CMK (cell line): ENCODE data around the gene APOM.
A peak's percentile ranks its signal among the peaks of the same experiment; 100 is the strongest.

Experiments used
- DNase-seq: peaks from one replicate; pipeline ENCODE4 v3.0.0-alpha.2; 2010; ENCODE audit warnings: low read depth

Gene APOM

DNA sequence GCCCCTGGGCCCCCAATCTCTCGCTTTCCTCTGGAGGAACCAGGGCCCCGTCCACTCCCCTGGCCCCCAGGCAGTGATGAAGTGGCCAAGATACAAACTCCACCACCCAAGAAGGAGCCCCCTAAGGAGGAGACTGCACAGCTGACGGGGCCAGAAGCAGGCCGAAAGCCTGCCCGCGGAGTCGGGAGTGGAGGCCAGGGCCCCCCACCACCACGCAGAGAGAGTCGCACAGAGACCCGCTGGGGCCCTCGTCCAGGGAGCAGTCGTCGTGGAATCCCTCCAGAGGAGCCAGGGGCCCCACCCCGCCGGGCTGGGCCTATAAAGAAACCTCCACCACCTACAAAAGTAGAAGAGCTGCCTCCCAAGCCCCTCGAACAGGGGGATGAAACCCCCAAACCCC, 24.5 kb upstream of the APOM start:
- DNase-seq, result no peak

DNA sequence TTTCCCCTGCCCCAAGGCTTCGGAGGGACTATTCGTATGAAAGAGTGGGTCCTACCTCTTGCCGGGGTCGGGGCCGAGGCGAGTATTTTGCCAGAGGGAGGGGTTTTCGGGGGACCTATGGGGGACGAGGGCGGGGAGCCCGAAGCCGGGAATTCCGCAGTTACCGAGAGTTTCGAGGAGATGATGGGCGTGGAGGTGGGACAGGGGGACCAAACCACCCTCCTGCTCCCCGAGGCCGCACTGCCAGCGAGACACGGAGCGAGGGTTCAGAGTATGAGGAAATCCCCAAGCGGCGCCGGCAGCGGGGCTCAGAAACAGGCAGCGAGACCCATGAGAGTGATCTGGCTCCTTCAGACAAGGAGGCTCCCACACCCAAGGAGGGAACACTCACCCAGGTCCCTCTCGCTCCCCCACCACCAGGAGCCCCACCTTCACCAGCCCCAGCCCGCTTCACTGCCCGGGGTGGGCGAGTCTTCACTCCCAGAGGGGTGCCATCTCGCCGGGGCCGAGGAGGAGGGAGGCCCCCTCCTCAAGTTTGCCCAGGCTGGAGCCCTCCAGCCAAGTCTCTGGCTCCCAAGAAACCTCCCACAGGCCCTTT, 23.9 kb upstream of the APOM start:
- no peak for DNase-seq

DNA sequence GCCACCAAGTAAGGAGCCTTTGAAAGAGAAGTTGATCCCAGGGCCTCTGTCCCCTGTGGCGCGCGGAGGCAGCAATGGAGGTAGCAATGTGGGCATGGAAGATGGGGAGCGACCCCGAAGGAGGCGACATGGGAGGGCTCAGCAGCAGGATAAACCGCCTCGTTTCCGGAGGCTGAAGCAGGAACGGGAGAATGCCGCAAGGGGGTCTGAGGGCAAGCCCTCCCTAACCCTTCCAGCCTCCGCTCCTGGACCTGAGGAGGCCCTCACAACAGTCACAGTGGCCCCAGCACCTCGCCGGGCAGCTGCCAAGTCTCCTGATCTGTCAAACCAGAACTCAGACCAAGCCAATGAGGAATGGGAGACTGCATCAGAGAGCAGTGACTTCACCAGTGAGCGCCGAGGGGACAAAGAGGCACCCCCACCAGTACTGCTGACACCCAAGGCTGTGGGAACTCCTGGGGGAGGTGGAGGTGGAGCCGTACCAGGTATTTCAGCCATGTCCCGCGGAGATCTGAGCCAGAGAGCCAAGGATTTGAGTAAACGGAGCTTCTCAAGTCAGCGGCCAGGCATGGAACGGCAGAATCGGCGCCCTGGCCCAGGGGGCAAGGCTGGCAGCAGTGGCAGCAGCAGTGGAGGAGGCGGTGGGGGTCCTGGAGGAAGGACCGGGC, 23.3 kb upstream of the APOM start:
- no peak for DNase-seq

DNA sequence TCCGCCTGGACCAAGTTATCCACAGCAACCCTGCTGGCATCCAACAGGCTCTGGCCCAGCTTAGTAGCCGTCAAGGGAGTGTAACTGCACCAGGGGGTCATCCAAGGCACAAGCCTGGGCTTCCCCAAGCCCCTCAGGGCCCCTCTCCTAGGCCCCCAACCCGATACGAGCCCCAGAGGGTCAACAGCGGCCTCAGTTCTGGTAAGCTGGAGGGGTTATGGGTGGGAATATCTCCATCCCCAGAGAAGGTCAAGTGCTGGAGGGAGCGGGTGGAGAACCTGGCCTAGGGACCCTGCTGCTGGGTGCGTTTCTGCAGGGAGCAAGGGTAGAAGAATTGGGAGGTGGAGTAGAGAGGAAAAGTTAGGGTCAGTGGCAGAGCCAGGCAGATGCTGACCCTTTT, 22.2 kb upstream of the APOM start:
- no peak for DNase-seq

DNA sequence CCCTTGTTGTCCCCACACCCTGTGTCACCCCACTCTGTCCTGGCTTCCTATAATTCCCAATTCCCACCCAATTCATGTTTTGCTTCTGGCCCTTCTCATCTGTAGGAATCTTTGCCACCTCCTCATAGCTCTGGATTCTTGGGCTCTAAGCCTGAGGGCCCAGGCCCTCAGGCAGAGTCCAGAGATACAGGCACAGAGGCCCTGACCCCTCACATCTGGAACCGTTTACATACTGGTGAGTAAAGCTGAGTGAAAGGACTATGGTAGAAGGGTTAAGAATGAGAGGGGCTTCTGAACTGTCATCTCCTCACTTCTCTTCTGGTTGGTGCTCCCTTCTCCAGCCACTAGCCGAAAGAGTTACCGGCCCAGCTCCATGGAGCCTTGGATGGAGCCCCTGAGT, 21.6 kb upstream of the APOM start:
- DNase-seq, result no peak

DNA sequence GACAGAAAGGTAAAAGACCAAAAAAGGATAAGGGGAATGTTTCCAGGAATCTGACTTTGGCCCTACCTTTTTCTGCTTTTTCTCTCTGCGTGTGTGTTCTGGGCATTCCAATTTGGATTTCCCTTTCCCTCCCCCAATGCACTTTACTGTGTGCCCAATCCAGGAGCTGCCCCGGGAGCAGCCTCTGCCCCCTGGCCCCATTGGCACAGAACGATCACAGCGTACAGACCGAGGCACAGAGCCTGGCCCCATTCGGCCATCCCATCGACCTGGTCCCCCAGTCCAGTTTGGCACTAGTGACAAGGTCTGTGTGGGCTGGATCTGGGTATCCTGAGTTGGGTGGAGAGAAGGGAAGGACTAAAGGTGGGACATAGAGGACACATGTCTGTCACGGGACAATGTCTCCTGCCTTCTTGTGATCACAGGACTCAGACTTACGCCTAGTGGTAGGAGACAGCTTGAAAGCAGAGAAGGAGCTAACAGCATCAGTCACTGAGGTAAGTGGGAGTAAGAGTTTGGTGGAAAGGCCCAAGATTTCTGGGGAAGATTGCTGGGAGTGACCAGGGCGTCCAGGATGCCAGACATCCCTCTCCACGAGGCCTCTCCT, 20.6 kb upstream of the APOM start:
- no peak for DNase-seq

DNA sequence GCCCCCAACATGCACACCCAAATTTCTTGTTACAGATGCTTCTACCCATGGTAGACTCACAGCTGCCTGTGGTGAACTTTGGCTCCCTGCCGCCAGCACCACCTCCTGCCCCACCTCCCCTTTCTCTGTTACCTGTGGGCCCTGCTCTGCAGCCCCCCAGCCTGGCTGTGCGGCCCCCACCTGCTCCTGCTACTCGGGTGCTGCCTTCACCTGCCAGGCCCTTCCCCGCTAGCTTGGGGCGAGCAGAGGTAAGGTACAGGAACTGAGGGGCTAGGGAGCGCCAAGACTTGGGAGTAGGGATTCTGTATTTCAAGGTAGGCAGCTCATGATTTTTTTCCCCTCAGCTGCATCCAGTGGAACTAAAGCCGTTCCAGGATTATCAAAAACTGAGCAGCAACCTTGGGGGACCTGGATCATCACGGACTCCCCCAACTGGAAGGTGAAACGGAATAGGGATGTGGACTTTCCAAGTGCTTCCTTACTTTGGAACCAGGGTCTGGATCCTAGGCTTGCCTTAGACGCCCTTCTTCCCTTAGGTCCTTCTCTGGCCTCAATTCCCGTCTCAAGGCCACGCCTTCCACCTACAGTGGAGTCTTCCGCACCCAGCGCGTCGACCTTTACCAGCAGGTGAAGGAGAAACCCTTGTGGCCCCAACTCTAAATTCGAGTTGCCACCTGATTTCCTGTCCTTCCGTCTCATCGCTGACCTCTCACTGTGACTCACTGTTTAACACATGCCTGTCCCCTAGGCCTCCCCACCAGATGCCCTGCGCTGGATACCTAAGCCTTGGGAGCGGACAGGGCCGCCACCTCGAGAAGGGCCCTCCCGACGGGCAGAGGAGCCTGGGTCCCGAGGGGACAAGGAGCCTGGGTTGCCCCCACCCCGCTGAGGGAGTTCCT, 18.7 kb upstream of the APOM start:
- no peak for DNase-seq

DNA sequence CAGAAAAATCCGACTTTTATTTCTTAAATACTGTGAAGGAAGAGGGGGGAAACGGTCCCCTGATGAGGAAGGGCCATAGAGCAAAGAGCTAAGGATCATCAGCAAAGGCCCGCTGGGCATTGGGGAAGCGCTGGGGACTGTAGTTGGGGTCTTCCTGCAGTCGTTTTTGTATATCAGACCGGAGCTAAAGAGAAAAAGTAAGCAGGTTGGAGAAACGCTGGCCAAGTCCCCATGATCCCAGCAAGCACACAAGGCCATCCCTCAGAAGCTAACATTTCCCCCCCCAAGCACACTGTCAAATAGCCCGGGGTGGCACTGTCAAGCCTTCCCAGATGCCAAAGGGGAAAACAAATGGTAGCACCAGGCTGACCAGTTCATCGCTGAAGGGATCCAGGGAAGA, 16.7 kb upstream of the APOM start:
- no peak for DNase-seq

DNA sequence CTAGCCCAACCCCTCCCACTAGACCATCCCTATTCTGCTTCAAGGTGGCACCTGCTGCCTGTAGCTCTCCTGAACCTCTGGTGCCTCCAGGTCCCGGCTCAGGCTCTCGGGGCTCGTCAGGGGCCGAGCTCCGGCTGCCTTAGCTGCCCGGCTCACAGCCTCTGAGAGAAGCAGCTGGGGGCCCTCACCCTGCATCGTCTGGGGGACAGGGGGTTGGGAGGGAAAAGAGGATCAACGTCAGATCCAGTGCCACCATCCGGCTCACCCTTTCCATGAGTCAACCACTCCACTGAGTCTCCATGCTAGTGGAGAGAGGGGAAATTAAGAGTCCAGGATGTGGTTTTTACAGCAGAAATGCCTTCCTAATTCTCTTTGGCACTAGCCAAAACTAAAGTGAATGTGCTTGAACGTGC, 16.2 kb upstream of the APOM start:
- no peak for DNase-seq

DNA sequence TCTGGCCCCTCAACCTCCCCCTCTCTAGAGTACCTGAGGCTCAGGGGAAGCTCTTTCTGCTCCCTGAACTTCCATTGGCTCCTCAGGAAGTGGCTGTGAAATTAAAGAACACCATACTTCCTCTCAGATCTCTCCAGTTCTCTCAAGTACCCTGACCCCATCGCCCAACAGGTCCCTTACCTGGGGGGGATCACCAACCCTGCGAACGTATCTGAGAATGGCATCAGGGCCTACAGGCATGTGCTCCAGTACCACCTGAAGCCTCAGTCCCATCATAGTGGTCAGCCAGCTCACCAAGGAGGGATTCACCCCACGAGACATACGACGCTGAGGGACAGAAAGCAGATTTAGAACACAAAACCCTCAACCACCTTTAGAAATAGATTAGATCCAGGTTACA, 15.1 kb upstream of the APOM start:
- DNase-seq, result no peak

DNA sequence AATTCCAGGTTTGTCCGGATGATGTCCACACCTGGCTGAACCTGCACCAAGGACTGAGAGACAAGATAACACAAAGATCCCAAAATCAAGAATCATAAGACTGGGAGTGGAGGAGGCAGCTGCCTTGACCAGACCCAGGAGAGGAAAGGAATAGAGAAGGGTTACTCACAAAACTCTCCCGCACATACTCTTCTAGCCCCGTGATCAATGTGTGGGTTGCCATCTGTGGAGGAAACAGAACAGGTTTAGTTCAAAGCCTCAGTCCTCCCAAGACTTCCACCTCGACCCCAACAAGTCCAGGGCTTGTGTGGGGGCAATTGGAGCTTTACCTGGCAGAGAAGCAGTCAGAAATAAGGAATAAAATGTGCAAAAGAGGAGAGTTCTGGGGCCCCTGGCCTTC, 14.3 kb upstream of the APOM start:
- DNase-seq, result no peak

DNA sequence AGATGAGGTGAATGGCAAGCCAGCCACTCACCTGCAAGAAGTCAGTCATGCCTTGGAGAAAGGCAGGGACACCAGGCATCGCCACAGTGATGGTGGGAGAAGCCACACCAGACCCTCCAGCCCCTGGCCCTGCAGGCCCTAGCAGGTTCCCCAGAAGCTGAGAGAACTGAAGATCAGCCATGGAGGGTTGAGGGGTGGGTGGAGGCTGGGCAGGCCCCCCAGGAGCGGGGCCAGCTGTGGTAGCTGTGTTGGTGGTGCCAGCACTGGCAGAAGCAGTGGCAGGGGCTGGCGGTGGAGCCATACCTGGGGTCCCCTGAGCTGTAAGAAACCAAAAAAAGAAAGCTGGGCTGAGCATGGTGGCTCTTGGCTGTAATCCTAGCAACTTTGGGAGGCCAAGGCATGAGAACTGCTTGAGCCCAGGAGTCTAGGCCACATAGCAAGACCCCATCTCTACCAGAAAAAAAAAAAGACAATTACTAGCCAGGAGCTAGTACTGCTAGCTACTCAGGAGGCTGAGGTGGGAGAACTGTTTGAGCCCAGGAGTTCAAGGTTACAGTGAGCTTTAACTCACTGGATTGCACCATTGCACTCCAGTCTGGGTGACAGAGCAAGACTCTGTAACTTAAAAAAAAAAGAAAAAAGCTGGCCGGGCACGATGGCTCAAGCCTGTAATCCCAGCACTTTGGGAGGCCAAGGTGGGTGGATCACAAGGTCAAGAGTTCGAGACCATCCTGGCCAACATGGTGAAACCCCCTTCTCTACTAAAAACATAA, 12.7 kb upstream of the APOM start:
- no peak for DNase-seq

DNA sequence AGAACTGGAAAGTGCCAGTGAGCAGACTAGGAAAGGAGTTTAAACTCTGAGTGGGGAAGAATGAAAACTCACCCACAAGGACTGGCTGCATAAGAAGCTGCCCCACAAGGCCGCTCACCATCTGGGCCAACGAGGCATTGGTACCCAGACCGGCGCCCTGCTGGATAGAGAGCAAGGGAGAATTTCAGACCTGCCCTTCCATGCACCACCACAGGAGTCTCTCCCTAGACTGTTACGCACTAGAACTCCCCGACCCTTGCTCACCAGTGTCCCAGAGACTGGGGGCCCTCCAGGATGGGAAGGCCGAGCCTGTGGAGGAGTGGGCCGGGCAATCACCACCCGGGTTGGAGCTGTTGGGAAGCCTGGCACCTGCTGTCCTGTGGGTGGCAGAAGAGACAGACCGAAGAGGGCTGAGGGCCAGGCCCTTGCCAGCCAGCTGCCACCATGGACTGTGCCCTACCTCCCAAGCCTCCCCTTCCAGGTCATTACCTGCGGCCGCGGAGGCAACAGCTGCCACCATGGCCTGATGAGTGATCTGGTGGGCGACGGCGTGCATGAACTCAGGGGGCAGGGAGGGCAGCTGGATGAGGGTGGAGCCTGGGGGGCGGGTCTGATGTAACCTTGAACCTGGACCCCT, 11.8 kb upstream of the APOM start:
- no peak for DNase-seq

DNA sequence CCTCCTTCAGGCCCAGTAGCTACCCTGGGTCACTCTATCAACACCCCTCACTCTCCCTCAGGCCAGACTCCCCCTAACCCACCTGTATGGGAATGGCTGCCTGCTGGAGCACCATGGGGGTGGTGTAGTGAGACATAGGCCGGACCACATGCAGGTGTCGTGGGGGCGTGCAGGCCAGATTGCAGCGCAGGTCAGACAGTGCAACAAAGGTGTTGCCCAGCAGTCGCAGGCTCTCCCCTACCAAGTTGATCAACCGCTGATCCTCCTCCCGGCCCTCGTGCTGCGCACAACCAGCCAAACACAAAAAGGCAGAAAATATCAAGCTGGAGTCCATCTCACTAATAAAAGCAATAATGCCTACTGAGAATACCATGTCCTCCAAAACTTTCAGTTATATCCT, 10.4 kb upstream of the APOM start:
- no peak for DNase-seq

DNA sequence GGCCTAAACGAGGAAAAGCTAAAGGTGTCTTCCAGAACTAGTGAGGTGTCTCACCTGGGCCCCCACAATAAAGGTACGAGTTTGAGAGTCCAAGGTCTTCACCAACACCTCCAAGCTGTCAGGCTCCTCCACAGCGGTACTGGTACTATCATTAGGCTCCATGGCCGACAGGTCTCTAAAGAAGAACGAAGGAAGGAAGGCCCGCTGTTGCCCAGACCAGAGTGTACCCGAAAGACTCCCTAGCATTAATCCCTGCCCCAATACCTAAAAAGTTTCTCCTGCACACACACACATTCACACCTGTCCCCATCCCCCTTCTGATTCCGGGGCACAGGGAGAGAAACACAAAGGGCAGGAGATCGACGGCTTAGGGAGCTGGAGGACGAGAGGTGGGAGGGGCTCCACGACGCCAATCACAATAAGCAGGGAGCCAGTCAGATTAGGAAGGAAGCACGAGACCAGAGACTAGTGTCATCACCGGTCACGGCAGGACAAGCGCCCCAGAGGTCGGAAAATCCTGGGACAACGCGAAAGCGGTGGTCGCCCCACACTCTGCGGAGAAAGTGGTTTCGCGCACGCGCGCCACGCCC, 4.0 kb upstream of the APOM start:
- DNase-seq, result peak; percentile 70

DNA sequence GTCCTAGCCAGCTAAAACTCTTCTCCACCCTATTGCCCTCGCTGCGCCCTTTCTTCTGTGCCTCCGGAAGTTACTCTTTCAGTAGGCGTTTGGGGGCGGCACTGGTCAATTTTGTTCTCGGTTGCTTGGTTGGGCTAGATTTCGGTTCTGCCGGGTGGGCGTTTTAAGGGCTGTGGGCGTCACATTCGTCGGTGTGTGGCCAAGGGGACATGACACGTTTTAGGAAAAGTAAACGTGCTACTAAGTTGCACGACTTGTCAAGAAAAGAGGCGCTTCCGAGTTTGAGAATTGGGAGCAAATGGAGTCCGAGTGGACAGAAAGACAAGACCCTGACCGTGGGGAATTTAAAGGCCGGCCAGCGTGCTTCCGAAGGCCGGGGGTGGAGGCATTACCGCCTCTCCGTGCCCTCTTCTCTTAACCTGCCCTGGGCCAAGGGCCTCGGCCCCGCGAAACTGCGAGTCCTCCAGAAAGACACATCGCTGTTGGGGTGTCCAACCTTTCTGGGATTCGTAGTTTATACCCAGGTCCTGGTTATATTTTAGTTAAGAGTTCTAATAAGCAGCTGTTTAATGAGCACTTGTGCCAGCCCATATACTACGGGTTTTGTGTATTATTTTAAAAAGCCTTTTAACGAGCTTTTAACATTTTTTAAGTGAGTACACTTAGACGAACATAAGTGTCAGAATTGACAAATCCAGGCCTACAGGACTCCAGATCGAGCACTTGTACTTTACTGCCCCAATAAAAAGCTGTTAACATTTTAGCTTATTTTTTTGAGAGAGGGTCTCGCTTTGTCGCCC, 2.6 kb upstream of the APOM start:
- peak; percentile 91 for DNase-seq

DNA sequence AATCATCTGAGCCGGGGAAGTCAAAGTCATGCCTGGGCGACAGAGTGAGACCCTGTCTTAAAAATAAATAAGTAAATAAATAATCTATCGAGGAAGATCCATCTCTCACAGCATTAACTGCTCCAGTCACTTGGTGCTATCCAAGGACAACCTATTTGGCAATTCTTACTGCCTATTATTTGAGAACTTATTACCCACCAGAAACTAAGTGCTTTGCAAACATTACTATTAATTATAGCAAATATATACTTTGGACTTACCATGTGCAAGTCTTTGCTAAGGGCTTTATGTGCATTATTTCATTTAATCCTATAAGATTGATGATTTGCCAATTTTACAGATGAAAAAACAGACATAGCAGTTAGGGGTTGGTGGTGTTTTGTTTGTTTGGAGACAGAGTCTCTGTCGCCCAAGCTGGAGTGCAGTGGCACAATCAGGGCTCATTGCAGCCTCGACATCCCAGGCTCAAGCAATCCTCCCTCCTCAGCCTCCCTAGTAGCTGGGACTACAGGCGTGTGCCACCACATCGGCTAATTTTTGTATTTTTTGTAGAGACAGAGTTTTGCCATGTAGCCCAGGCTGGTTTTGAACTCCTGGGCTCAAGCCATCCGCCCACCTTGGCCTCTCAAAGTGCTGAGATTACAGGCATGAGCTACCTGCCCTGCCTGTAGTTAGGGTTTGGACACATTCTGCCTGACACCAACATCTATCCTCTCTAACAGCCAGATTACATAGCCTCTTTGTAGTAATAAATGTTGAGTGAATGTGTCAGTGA, 933 bp upstream of the APOM start:
- no peak for DNase-seq

DNA sequence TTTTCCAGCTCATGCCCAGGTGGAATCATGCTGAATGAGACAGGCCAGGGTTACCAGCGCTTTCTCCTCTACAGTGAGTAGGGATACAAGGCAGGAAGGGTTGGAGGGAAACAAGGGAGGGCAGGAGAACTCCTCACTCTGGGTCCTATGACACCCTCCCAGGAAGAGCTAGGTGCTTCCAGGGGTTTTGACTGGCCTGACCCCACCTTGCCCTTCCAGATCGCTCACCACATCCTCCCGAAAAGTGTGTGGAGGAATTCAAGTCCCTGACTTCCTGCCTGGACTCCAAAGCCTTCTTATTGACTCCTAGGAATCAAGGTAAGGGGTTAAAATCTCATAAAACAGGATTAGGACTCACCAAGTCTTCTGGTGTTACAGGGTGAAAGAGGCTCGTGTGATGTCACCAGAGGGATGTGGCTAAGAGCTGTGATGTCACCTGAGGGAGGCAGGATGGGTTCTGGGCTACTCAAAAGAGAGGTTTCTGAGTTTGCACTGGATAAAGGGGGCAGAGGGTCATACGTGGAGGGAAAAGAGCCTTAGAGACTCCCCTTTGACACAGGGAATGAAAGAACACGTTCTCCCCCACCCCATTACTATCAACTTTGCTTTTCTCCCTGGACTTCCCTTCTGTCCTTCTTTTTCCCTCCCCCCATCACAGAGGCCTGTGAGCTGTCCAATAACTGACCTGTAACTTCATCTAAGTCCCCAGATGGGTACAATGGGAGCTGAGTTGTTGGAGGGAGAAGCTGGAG, 1.9 kb downstream of the APOM start:
- DNase-seq, result no peak

DNA sequence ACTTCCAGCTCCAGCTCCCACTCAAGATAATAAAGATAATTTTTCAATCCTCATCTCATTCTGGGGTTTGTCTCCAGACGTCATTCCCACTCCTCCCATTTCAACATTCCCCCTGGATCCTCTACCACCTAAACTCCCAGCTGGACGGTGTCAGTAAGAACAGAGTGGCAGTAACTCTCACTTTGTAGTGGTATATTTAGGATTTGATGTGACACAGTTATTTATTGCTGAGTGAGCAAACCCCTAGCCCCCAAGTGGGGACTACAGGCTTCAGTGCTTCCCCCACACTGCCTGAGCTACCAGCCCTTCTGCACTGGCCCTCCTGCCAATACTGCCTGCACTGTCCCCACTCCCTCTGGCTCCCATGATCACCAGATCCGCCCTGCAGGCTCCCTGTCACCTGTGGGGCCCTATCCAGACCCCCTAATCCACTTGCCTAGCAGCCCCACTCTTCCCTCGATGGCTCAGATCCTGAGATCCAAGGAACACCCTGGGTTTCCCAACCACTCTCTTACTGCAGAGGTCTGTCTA, 2.5 kb downstream of the APOM start:
- DNase-seq, result no peak
